ELR (cell line): ENCODE measurements around the gene BRD3.

Experiments used
- DNase-seq: peaks from one replicate; pipeline ENCODE4 v3.0.0-alpha.2; 2015; ENCODE audit warnings: low read depth

Gene BRD3

GRCh38 chr9:134054891-134055811, 12.7 kb downstream of the BRD3 start:
- DNase-seq = no peak

GRCh38 chr9:134053941-134054761, 13.7 kb downstream of the BRD3 start:
- DNase-seq = no peak

GRCh38 chr9:134053401-134053871, 14.4 kb downstream of the BRD3 start:
- no peak for DNase-seq

DNA sequence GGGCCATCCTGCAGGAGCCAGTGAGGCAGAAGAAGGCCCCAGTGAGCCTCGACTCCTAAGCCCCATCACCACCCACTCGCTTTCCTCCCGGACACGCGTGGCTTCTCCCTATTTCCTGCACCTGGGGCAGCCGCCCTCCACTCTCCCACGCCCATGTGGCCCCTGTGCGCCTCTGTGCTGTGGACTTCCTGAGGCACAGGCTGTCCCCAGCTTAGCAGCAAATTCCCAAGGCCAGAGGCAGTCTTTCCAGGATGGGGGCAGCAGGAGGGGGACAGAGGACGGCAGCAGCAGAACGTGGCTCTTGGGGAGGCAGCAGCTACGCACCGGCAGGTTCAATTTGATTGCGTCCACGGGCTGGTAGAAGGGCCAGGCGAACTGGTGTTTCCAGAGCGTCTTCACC, 14.9 kb downstream of the BRD3 start:
- no peak for DNase-seq

- DNase-seq = no peak
Observed at GRCh38 chr9:134052491-134052890, 15.3 kb downstream of the BRD3 start.

DNA sequence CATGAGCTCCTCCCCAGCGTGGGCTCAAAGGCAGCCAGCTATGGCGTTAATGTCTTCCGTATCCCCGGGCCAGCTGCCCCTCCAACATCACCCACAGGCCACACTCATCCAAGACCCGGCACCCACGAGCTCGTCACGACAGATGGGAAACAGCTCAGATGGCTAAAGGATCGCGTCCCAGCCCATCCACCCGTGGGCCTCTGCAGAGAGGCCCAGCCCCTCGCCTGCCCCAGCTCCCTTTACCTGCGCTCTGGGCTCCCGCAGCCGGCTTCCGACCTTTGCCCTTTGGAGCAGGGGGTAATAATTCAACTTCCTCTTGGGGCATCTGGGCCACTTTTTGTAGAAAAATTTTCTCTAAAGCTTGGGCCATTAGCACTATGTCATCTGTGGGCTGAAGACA, 16.5 kb downstream of the BRD3 start:
- no peak for DNase-seq

DNA sequence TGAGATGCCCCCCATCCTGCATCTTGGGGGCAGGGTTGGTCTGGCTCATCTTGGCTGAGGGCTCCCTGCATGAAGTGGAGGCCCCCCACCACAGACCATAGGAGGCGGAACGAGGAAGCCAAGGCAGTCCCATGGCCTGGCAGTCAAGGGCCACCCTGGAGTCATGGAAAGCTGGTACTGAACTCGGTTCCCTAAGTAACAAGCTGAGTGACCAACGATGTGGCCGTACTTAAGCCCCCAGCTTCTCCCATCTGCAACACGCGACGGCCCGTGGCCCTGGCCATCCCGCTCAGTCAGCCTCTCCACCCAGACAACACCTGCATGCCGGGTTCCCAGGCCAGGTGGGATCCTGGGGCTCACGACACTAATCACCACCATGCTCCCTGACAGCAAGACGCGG, 17.1 kb downstream of the BRD3 start:
- no peak for DNase-seq

DNA sequence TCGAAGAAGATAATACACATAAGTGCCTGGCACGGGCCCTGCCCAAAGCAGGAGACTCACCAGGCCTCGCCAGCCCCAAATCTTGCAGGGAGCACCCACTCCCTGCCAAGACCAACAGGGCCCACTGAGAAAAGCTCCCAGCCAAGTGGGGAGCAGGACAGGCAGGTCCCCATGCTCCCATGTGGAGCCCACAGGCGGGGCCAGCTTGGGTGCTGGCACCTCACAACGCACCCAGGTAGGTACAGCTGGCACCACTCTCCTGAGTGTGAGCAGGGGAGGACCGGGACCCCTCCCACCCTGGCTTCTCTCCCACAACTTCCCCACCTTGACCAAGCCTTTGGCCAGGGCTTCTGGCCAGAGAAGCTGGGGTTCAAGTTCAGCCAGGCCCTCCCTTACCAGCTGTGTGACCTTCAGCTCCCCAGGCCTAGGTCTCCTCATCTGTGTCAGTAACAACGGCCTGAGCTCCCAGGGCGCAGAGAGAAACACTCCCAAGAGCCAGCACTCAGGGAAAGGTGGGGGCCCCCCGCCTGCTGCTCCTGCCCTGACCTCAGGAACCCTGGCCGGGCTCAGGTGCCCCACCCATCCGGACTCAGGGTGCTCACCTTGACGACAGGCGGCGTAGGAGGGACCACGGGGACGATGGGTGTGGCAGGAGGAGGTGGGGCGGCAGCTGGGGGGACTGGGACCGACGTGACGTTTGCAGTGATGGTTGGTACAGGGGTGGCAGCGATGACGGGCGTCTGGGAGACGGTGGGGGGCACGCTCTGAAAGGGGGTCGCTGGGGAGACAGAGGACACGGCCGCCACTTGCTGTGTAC, 17.8 kb downstream of the BRD3 start:
- DNase-seq = no peak

DNA sequence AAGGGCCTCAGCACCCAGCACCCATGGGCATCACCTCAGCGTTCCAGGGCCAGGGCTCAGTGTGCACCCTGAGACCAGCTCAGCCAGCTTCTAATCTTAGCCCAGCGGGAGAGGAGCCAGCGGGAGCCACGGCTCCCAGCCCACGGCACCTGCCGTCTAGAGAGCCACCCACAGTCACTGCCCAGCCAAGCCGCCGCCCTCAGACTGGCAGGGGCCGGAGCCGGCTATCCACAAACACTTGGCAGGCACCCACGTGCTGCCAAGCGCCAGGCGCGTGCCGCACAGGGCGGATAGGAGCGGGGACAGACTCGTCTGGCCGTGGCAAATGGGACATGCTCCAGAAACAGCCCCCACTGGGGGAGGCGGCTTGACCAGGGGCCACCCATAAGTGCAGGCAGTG, 18.6 kb downstream of the BRD3 start:
- no peak for DNase-seq

- no peak for DNase-seq
Observed at GRCh38 chr9:134048582-134048968, 19.3 kb downstream of the BRD3 start.

DNA sequence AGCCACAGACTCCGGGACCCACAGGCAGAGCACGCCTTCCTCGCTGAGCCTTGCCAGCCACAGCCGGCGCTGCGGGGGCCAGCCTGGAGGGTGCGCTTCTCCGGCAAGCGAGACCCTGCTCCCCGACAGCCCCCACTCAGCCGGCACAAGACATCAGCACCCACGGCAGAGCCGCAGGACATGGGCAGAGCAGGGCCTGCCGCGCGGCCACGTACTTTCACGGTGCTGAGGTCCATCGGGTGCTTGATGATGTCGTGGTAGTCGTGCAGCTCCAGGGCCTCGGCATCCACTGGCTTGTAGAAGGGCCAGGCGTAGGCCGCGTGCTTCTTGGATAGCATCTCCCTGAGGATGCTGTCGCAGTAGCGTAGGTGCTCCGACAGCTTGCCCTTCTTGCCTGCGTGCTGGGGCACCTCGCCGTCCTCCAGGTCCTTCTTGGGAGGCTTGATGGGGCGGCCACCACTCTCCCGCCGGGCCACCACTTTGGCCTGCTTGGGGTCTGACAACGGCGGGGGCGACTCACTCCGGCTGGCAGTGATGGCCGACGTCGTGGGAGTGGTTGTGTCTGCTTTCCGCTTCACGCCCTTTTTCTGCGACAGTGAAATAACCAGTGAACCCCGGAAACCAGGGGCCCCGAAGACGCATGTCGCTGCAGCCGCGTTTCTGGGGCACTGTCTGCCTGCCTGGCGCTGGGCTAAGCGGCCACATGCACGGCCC, 19.8 kb downstream of the BRD3 start:
- DNase-seq = no peak

DNA sequence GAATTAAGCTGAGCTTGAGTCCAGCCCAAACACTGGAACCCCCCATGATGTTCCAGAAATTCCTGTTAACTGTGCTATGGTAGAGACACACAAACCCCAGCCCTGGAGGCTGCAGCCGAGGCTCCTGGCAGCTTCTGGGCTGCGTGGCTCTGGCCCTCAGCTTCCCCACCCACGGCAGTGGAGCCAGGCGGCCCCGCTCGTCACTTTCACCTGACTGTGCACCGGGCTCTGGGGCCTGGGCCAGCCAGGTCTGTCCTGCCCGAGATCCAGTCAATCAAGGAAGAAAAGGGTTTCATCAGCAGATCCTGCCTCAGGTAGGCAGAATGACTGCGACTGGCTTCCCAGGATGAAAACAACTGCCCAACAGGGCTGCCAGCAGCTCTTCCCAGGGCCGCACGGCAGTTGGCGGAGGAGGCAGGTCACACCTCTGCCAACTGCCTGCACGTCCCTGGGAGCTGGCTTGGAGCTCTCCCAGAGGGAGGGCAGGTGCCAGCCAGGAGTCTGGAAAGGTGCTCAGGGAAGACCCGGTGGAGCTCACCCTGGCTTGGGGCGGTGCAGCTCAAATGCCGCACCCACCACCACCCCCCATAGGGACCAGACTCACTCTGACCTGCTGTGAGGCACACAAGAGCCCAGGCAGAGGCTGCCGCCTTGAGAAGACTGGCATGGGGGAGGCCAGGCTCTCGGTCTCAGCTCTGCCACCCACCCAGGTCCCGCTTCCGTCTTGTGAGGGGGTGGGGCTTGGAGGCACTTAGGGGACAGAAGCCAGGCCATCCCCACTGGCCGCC, 20.7 kb downstream of the BRD3 start:
- DNase-seq = no peak

- no peak for DNase-seq
Observed at GRCh38 chr9:134045841-134046544, 21.8 kb downstream of the BRD3 start.

- DNase-seq = no peak
Observed at GRCh38 chr9:134044944-134045343, 22.9 kb downstream of the BRD3 start.

GRCh38 chr9:134043531-134043988, 24.3 kb downstream of the BRD3 start:
- no peak for DNase-seq

DNA sequence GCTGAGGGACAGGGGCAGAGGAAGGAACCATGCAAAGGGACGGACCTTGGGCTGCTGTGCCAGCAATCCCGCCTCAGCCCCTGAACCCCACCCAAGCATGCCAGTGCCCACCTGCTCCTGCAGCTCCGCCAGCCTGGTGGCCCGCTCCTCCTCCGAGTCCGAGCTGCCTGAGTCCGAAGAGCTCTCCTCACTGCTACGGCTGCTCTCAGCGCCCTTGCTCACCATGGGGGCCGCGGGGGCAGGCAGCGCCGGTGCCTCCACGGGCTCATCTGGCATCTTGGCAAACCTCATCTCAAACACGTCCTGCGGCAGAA, 26.2 kb downstream of the BRD3 start:
- DNase-seq = no peak

DNA sequence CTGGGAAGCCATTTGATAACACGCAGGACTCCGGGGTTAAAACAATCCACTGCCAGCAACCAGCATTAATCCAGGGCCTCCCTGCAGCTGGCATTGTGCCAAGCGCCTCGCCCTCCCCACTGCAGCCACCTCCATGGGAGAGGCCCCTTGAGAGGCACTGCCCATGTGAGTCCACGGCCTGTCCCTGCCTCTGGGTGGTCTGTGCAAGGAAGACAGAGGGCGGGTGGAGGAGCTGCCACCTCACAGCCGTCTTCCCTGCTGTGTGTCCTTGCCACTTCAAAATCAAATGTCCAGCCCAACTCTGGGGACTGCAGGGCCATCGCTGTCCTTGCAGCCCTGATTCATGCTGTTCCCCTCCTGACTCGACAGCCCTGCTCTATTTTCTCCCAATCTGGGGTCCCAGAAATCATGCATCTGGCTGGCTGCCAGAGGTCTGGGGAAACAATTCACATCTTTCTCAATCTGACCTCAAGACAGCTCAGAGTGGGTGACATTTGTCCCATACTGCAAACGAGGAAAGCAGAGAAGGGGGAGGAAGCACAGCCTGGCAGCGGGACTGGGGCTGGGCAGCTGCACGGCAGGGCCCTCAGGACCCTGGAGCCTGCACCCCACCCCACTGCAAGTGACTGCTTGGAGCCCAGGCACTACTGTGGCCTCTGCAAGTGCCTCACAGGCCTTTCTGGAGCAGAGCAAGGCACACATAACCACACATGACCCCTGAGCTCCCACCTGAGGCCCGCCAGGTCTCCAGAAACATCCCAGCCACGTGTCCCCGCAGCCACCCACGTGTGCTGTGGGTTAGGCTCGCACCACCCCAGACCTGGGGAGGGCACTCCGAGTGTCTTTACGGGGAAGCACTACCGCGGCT, 26.8 kb downstream of the BRD3 start:
- no peak for DNase-seq

DNA sequence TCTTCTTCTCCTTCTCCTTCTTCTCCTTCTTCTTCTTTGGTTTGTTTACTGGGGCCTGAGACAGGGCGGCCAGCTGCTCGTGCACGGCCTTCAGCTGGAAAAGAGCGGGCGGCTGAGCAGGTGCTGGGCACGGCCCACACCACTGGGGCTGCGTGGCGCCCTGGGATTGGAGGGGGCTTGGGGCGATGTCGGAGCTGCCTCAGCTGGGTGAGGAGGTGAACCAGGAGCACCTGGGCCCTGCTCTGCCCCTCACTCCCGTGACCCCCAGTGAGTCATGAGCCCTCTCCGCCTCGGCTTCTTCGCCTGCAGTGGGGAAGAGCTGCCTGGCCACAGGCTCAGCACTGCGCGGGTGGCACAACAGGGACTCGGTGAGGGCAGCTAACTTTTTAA, 27.7 kb downstream of the BRD3 start:
- DNase-seq = no peak
